CD4-positive, alpha-beta T cell (primary cell): ENCODE results near the gene RNF167. TPM values are rescaled to one million over a fixed set of nuclear protein-coding genes. Genes with fewer than 3 reads are reported as not detected.

Source experiments
- ATAC-seq: fragments of 200-7000 bp; cut with Tn5 transposase; one replicate; pipeline ENCODE4 v1.10.0; 2022; ENCODE audit warnings: mild to moderate bottlenecking; ENCODE audit not compliant: poor library complexity
- CTCF ChIA-PET: fragments of 350-600 bp; sonication (Branson Sonifier 250); formaldehyde crosslinking; loops from one replicate; lab custom pipeline; 2021; ENCODE audit warnings: antibody characterized with exemption, inconsistent platforms; lab: Charles Lee
- POLR2A ChIA-PET: fragments of 350-600 bp; sonication (Branson Sonifier 250); formaldehyde crosslinking; loops from one replicate; lab custom pipeline; 2021; ENCODE audit warnings: antibody characterized with exemption, inconsistent platforms; lab: Charles Lee
- DNase-seq, 14 experiments: peaks; one replicate each; pipeline ENCODE4 v3.0.0-alpha.2; 2013 to 2020; ENCODE audit warnings: mixed read lengths in 2 of 14
- H3K27ac ChIP-seq, 2 donors: one replicate each; pipeline versions ENCODE4 v1.5.1 to v1.7.0; 2013; ENCODE audit warnings: low read length in 2 of 2, low read depth in 1 of 2, mild to moderate bottlenecking in 1 of 2
- H3K27me3 ChIP-seq, 2 experiments: 1 replicate in 1 of 2; 2 replicates in 1 of 2; pipeline versions ENCODE4 v1.6.1 to v1.7.0; 2013; ENCODE audit warnings: low read length in 2 of 2, control low read depth in 1 of 2, mild to moderate bottlenecking in 1 of 2, moderate library complexity in 1 of 2; ENCODE audit not compliant: insufficient read depth in 2 of 2, control insufficient read depth in 1 of 2
- H3K36me3 ChIP-seq: one replicate; pipeline ENCODE4 v1.6.1; 2013; ENCODE audit warnings: low read length, control low read depth; ENCODE audit not compliant: insufficient read depth
- H3K4me1 ChIP-seq: one replicate; pipeline ENCODE4 v1.6.1; 2013; ENCODE audit warnings: low read length, control low read depth; ENCODE audit not compliant: insufficient read depth
- H3K4me3 ChIP-seq: one replicate; pipeline ENCODE4 v1.5.1; 2013; ENCODE audit warnings: mild to moderate bottlenecking, low read length, moderate library complexity
- H3K9me3 ChIP-seq, 2 experiments: 1 replicate in 1 of 2; 2 replicates in 1 of 2; pipeline versions ENCODE4 v1.6.1 to v1.7.0; 2013; ENCODE audit warnings: low read length in 2 of 2, mild to moderate bottlenecking in 2 of 2, control low read depth in 1 of 2, moderate library complexity in 1 of 2; ENCODE audit not compliant: control insufficient read depth in 1 of 2, insufficient read depth in 1 of 2
- H3K27ac Mint-ChIP-seq: one replicate; pipeline ENCODE4 v1.8.0; 2020; ENCODE audit warnings: mixed read lengths
- H3K27me3 Mint-ChIP-seq: one replicate; pipeline ENCODE4 v1.8.0; 2021; ENCODE audit warnings: mixed read lengths
- H3K36me3 Mint-ChIP-seq: one replicate; pipeline ENCODE4 v1.8.0; 2021; ENCODE audit warnings: low read depth, mixed read lengths
- H3K4me1 Mint-ChIP-seq: one replicate; pipeline ENCODE4 v1.8.0; 2021; ENCODE audit warnings: low read depth, mixed read lengths
- H3K4me3 Mint-ChIP-seq: one replicate; pipeline ENCODE4 v1.8.0; 2020; ENCODE audit warnings: mild to moderate bottlenecking, mixed read lengths
- H3K9me3 Mint-ChIP-seq: one replicate; pipeline ENCODE4 v1.8.0; 2020; ENCODE audit warnings: mixed read lengths
- intact Hi-C, 2 experiments: fragments of 100-400 bp; cut with DNase I in 1 of 2; cut with micrococcal nuclease in 1 of 2; formaldehyde crosslinking; loops; one replicate each; pipeline versions ENCODE4 v1.15.1 to v1.9.0; 2023 to 2025; cut with DNase I, micrococcal nuclease
- total RNA-seq, 174 experiments: library from RNA in 2 of 174; stranded (reverse) in 2 of 174; gene quantifications; one replicate each; pipeline ENCODE4 v1.2.3 and lab custom pipeline; 2021 to 2026
- TF ChIP-seq, protein P1 (sequence below): fragments of 200-600 bp; IDR thresholded peaks from one replicate; pipeline ENCODE4 v1.8.0; 2022; ENCODE audit warnings: antibody characterized with exemption, mild to moderate bottlenecking

Gene RNF167
- total RNA-seq, 2 experiments from 2014 or later = 59.3 to 62.8 TPM

DNA sequence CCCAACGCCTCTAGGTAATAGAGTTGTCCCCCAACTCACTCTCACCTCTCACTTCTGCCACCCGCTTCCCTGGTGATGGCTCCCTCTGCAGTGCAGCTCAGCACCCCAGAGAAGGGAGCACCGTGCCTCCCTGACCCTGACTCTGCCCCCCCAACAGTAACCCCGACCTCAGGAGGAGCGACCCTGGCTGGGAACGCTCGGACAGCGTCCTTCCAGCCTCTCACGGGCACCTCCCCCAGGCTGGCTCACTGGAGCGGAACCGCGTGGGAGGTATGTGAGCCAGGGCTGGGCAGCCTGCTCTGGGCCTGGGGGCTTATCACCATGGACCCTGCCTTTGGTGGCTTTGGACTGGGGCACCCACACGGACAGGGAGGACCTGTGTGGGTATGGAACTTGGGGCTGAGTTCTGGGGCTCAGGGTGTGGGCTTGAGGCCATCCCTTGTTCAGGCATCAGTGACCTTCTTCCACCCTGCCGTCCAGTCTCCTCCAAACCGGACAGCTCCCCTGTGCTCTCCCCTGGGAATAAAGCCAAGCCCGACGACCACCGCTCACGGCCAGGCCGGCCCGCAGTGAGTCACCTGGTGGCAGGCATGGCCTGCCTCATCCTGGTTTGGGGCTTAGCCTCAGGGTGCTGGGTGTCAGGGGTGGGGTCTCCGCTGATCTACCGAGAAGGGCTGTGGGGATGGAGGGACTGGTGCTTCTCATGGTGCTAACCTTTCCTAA is 47.4 kb upstream of the RNF167 start:
- intact Hi-C loops = no loop called here
- peak in 1 of 14 experiments; percentile 27 for DNase-seq
- no peak overlapping the region for H3K27ac ChIP-seq
- TF ChIP-seq, protein P1, sequence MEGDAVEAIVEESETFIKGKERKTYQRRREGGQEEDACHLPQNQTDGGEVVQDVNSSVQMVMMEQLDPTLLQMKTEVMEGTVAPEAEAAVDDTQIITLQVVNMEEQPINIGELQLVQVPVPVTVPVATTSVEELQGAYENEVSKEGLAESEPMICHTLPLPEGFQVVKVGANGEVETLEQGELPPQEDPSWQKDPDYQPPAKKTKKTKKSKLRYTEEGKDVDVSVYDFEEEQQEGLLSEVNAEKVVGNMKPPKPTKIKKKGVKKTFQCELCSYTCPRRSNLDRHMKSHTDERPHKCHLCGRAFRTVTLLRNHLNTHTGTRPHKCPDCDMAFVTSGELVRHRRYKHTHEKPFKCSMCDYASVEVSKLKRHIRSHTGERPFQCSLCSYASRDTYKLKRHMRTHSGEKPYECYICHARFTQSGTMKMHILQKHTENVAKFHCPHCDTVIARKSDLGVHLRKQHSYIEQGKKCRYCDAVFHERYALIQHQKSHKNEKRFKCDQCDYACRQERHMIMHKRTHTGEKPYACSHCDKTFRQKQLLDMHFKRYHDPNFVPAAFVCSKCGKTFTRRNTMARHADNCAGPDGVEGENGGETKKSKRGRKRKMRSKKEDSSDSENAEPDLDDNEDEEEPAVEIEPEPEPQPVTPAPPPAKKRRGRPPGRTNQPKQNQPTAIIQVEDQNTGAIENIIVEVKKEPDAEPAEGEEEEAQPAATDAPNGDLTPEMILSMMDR = no peak
- Mint-ChIP-seq H3K4me3 (no peak overlapping the region), H3K36me3 (peaks cover 68% of the 10 kb centered on the region), H3K27ac (no peak overlapping the region), H3K9me3 (no peaks in the 10 kb centered on the region), H3K4me1 (peaks cover 5% of the 10 kb centered on the region), H3K27me3 (no peaks in the 10 kb centered on the region)
- peaks cover 2% of the 10 kb centered on the region for H3K4me1 ChIP-seq
- no peak for ATAC-seq
- ChIA-PET CTCF (no interaction called here), POLR2A (interaction anchor here (1.0 kb wide), 1 partner anchor 8 kb away, joined by 3 read pairs; no protein-coding TSS in a partner anchor)
- H3K36me3 ChIP-seq = peaks cover 76% of the 10 kb centered on the region
- H3K9me3 ChIP-seq = no peaks in the 10 kb centered on the region
- H3K4me3 ChIP-seq = no peak overlapping the region
- no peaks in the 10 kb centered on the region for H3K27me3 ChIP-seq

DNA sequence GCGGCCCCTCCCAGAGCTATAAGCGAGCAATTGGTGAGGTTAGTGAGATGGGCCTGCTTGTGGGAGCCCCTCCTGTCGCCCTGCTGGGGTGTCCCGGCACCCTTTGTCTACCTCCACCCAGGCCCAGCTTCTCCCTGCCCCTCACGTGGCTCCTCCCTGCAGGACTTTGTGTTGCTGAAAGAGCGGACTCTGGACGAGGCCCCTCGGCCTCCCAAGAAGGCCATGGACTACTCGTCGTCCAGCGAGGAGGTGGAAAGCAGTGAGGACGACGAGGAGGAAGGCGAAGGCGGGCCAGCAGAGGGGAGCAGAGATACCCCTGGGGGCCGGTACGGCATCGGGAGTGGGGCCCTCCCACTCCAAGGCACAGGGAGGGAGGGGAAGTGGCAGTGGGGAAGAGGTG is 46.8 kb upstream of the RNF167 start:
- H3K27me3 Mint-ChIP-seq = no peaks in the 10 kb centered on the region
- DNase-seq (peak in 1 of 14 experiments; percentile 30), ATAC-seq (no peak)
- intact Hi-C loops = no loop called here
- H3K4me3 Mint-ChIP-seq = no peak overlapping the region
- peaks cover 74% of the 10 kb centered on the region for H3K36me3 Mint-ChIP-seq
- no peaks in the 10 kb centered on the region for H3K9me3 ChIP-seq
- H3K4me1 ChIP-seq = peaks cover 2% of the 10 kb centered on the region
- no peaks in the 10 kb centered on the region for H3K9me3 Mint-ChIP-seq
- no peak overlapping the region for H3K27ac Mint-ChIP-seq
- CTCF ChIA-PET = no interaction called here
- H3K4me1 Mint-ChIP-seq = peaks cover 8% of the 10 kb centered on the region
- no peak overlapping the region for H3K27ac ChIP-seq
- H3K4me3 ChIP-seq = no peak overlapping the region
- POLR2A ChIA-PET = no interaction called here
- no peaks in the 10 kb centered on the region for H3K27me3 ChIP-seq
- TF ChIP-seq, protein P1 = no peak
- H3K36me3 ChIP-seq = peaks cover 76% of the 10 kb centered on the region

DNA sequence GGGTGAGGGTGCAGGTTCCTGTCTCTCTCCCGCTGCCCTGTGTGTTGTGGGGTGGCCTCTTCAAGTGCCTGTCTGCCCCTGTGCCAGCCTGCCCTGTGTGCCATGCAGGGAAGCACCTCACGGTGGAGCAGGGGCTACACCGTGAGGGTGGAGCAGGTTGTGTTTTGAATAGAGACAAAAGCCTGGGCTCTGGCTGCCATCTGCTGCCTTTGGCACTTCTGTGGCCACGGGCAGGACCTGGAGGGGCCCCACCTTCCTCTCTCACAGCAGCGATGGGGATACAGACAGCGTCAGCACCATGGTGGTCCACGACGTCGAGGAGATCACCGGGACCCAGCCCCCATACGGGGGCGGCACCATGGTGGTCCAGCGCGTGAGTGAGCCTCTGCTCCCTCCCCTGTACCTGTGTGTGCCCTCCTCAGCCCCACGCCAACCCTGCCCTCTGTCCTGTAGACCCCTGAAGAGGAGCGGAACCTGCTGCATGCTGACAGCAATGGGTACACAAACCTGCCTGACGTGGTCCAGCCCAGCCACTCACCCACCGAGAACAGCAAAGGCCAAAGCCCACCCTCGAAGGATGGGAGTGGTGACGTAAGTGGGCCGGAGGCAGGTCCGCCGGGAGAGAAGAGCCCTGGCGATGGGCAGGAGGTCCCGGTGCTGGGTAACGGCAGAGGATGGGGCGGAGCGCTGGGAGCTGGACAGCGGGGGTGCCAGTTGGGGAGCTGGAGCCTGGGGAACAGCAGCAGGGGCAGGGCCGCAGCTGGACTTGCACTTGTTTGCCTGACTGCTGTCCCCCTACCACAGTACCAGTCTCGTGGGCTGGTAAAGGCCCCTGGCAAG is 46.1 kb upstream of the RNF167 start:
- TF ChIP-seq, protein P1 = no peak
- Mint-ChIP-seq H3K27me3 (no peaks in the 10 kb centered on the region), H3K27ac (no peak overlapping the region), H3K4me1 (peaks cover 12% of the 10 kb centered on the region), H3K9me3 (no peaks in the 10 kb centered on the region), H3K4me3 (no peak overlapping the region), H3K36me3 (peaks cover 72% of the 10 kb centered on the region)
- no peaks in the 10 kb centered on the region for H3K9me3 ChIP-seq
- H3K27ac ChIP-seq = no peak overlapping the region
- no peak for ATAC-seq
- peaks cover 73% of the 10 kb centered on the region for H3K36me3 ChIP-seq
- ChIA-PET POLR2A (no interaction called here), CTCF (no interaction called here)
- intact Hi-C loops = no loop called here
- H3K4me3 ChIP-seq = no peak overlapping the region
- H3K27me3 ChIP-seq = no peaks in the 10 kb centered on the region
- peak in 1 of 14 experiments; percentile 30 for DNase-seq
- H3K4me1 ChIP-seq = peaks cover 8% of the 10 kb centered on the region
